ENCODE data around the gene CDK5. TPM values are rescaled to one million over a fixed set of nuclear protein-coding genes. Genes with fewer than 3 reads are reported as not detected.
A peak's percentile ranks its signal among the peaks of the same experiment; 100 is the strongest.

The CDK5 gene
- total RNA-seq, 1 donor from 2014 or later = 47.9 TPM

GRCh38 chr7:151103973-151104372 is 46.3 kb upstream of the CDK5 start:
- H3K4me2 ChIP-seq (ENCODE audit: low read length) = no peak overlapping the region
- Mint-ChIP-seq H3K36me3 (ENCODE audit: low read depth, unreplicated experiment) (peaks cover 3% of the 10 kb centered on the region), H3K4me1 (ENCODE audit: low read depth, unreplicated experiment) (peaks cover 17% of the 10 kb centered on the region), H3K27ac (ENCODE audit: unreplicated experiment) (no peak overlapping the region), H3K27me3 (ENCODE audit: low read depth, unreplicated experiment) (no peaks in the 10 kb centered on the region), H3K9me3 (ENCODE audit: unreplicated experiment) (no peaks in the 10 kb centered on the region), H3K4me3 (ENCODE audit: unreplicated experiment) (no peak overlapping the region)
- peaks cover 68% of the 10 kb centered on the region for H3K79me2 ChIP-seq (ENCODE audit: insufficient read depth, low read length)
- H4K20me1 ChIP-seq (ENCODE audit: insufficient read depth, low read length) = peaks cover 92% of the 10 kb centered on the region
- no peaks in the 10 kb centered on the region for H3K9me3 ChIP-seq (ENCODE audit: insufficient read depth, low read depth, low read length)
- H3K27me3 ChIP-seq (ENCODE audit: insufficient read depth, low read length) = no peaks in the 10 kb centered on the region
- no peak overlapping the region for H3K9ac ChIP-seq (ENCODE audit: low read length)
- H3K27ac ChIP-seq (ENCODE audit: low read depth, low read length) = no peak overlapping the region
- FAIRE-seq (no peak), DNase-seq (ENCODE audit: low read depth) (no peak)
- H3K4me3 ChIP-seq (ENCODE audit: insufficient read depth, low read depth, low read length) = no peak overlapping the region
- no peaks in the 10 kb centered on the region for H3K36me3 ChIP-seq (ENCODE audit: insufficient read depth, low read length)
- no peak overlapping the region for H2AFZ ChIP-seq (ENCODE audit: low read depth, low read length)
- TF ChIP-seq CTCF (IDR thresholded peaks at IDR 0.05; ENCODE audit: insufficient read depth, low read depth, low read length) = no peak
- no peak for TF ChIP-seq EZH2 (IDR thresholded peaks at IDR 0.05; ENCODE audit: insufficient read depth, low read length)
- H3K4me1 ChIP-seq (ENCODE audit: insufficient read depth, low read length) = peaks cover 12% of the 10 kb centered on the region

GRCh38 chr7:151102991-151103390 is 45.3 kb upstream of the CDK5 start:
- Histone ChIP-seq H4K20me1 (ENCODE audit: insufficient read depth, low read length) (peaks cover 88% of the 10 kb centered on the region), H3K4me1 (ENCODE audit: insufficient read depth, low read length) (peaks cover 12% of the 10 kb centered on the region), H3K27me3 (ENCODE audit: insufficient read depth, low read length) (no peaks in the 10 kb centered on the region), H3K36me3 (ENCODE audit: insufficient read depth, low read length) (no peaks in the 10 kb centered on the region), H3K4me2 (ENCODE audit: low read length) (no peak overlapping the region), H3K9ac (ENCODE audit: low read length) (no peak overlapping the region), H3K9me3 (ENCODE audit: insufficient read depth, low read depth, low read length) (no peaks in the 10 kb centered on the region), H2AFZ (ENCODE audit: low read depth, low read length) (no peak overlapping the region), H3K79me2 (ENCODE audit: insufficient read depth, low read length) (peaks cover 67% of the 10 kb centered on the region), H3K27ac (ENCODE audit: low read depth, low read length) (no peak overlapping the region), H3K4me3 (ENCODE audit: insufficient read depth, low read depth, low read length) (no peak overlapping the region)
- no peaks in the 10 kb centered on the region for H3K9me3 Mint-ChIP-seq (ENCODE audit: unreplicated experiment)
- H3K36me3 Mint-ChIP-seq (ENCODE audit: low read depth, unreplicated experiment) = peaks cover 3% of the 10 kb centered on the region
- no peaks in the 10 kb centered on the region for H3K27me3 Mint-ChIP-seq (ENCODE audit: low read depth, unreplicated experiment)
- DNase-seq (ENCODE audit: low read depth) (no peak), FAIRE-seq (no peak)
- TF ChIP-seq CTCF (IDR thresholded peaks at IDR 0.05; ENCODE audit: insufficient read depth, low read depth, low read length) (no peak), EZH2 (IDR thresholded peaks at IDR 0.05; ENCODE audit: insufficient read depth, low read length) (no peak)
- H3K4me3 Mint-ChIP-seq (ENCODE audit: unreplicated experiment) = no peak overlapping the region
- H3K27ac Mint-ChIP-seq (ENCODE audit: unreplicated experiment) = peak overlapping the region; percentile 28
- peaks cover 17% of the 10 kb centered on the region for H3K4me1 Mint-ChIP-seq (ENCODE audit: low read depth, unreplicated experiment)

GRCh38 chr7:151101621-151102396 is 44.1 kb upstream of the CDK5 start:
- no peak overlapping the region for H3K4me2 ChIP-seq (ENCODE audit: low read length)
- no peak overlapping the region for H3K9ac ChIP-seq (ENCODE audit: low read length)
- H4K20me1 ChIP-seq (ENCODE audit: insufficient read depth, low read length) = peaks cover 90% of the 10 kb centered on the region
- peaks cover 71% of the 10 kb centered on the region for H3K79me2 ChIP-seq (ENCODE audit: insufficient read depth, low read length)
- H3K27ac ChIP-seq (ENCODE audit: low read depth, low read length) = no peak overlapping the region
- TF ChIP-seq EZH2 (IDR thresholded peaks at IDR 0.05; ENCODE audit: insufficient read depth, low read length) = no peak
- TF ChIP-seq CTCF (IDR thresholded peaks at IDR 0.05; ENCODE audit: insufficient read depth, low read depth, low read length) = no peak
- FAIRE-seq = no peak
- no peaks in the 10 kb centered on the region for H3K9me3 ChIP-seq (ENCODE audit: insufficient read depth, low read depth, low read length)
- peaks cover 15% of the 10 kb centered on the region for H3K4me1 Mint-ChIP-seq (ENCODE audit: low read depth, unreplicated experiment)
- H3K9me3 Mint-ChIP-seq (ENCODE audit: unreplicated experiment) = no peaks in the 10 kb centered on the region
- no peak overlapping the region for H2AFZ ChIP-seq (ENCODE audit: low read depth, low read length)
- H3K27me3 ChIP-seq (ENCODE audit: insufficient read depth, low read length) = no peaks in the 10 kb centered on the region
- H3K27me3 Mint-ChIP-seq (ENCODE audit: low read depth, unreplicated experiment) = no peaks in the 10 kb centered on the region
- H3K4me1 ChIP-seq (ENCODE audit: insufficient read depth, low read length) = peaks cover 12% of the 10 kb centered on the region
- H3K4me3 Mint-ChIP-seq (ENCODE audit: unreplicated experiment) = no peak overlapping the region
- H3K4me3 ChIP-seq (ENCODE audit: insufficient read depth, low read depth, low read length) = no peak overlapping the region
- H3K36me3 ChIP-seq (ENCODE audit: insufficient read depth, low read length) = no peaks in the 10 kb centered on the region
- no peak for DNase-seq (ENCODE audit: low read depth)
- peaks cover 4% of the 10 kb centered on the region for H3K36me3 Mint-ChIP-seq (ENCODE audit: low read depth, unreplicated experiment)
- H3K27ac Mint-ChIP-seq (ENCODE audit: unreplicated experiment) = no peak overlapping the region
